Cardiac muscle cell (in vitro differentiated cells and primary cell): ENCODE measurements around the gene SLC24A3. TPM values are rescaled to one million over a fixed set of nuclear protein-coding genes. Genes with fewer than 3 reads are reported as not detected.

Experiments used
- DNase-seq, 2 donors: peaks; one replicate each; pipeline versions ENCODE4 v3.0.0 to v3.0.0-alpha.2; 2010 to 2017; ENCODE audit warnings: low read depth in 1 of 2, low spot score in 1 of 2
- H3K27ac ChIP-seq: fragments of 200-600 bp; sonication (generic); 2 replicates; pipeline ENCODE4 v1.5.1; 2016
- H3K27me3 ChIP-seq: fragments of 200-600 bp; sonication (generic); 2 replicates; pipeline ENCODE4 v1.6.0; 2016; ENCODE audit warnings: control low read depth
- H3K36me3 ChIP-seq: fragments of 200-600 bp; sonication (generic); 2 replicates; pipeline ENCODE4 v1.5.1; 2016; ENCODE audit warnings: control low read depth
- H3K4me1 ChIP-seq: fragments of 200-600 bp; sonication (generic); 2 replicates; pipeline ENCODE4 v1.8.1; 2017; ENCODE audit warnings: low read depth, mild to moderate bottlenecking, mixed run types
- H3K4me3 ChIP-seq: fragments of 200-600 bp; sonication (generic); 2 replicates; pipeline ENCODE4 v1.5.1; 2016; ENCODE audit warnings: mild to moderate bottlenecking
- H3K9me3 ChIP-seq: fragments of 200-600 bp; sonication (generic); 2 replicates; pipeline ENCODE4 v1.5.1; 2017; ENCODE audit warnings: low read depth, mild to moderate bottlenecking, control low read depth
- CTCF ChIP-seq: IDR thresholded peaks from 2 replicates; pipeline ENCODE4 v1.5.1; 2012; ENCODE audit warnings: low read depth, mild to moderate bottlenecking, low read length
- polyA plus RNA-seq: library from polyadenylated mRNA; unstranded; fragments of >200 nt; fragmentation: Nextera tagmentation; extraction: Ambion mirVana; gene quantifications from 2 replicates; pipeline ENCODE4 v1.2.1, GENCODE V29; 2016
- total RNA-seq: library from RNA; depleted of rRNA; stranded (reverse); fragments of >200 nt; gene quantifications from 2 replicates; pipeline ENCODE4 v1.2.3, GENCODE V29; 2016

Gene SLC24A3
- total and polyA plus RNA-seq, 2 experiments from 2014 or later: 1.6 to 1.7 TPM

- peaks cover 11% of the 10 kb centered on the region for H3K4me1 ChIP-seq
- H3K27me3 ChIP-seq: no peaks in the 10 kb centered on the region
- TF ChIP-seq CTCF: no peak
- no peaks in the 10 kb centered on the region for H3K9me3 ChIP-seq
- H3K27ac ChIP-seq: no peak overlapping the region
- no peak for DNase-seq
- no peak overlapping the region for H3K4me3 ChIP-seq
- no peaks in the 10 kb centered on the region for H3K36me3 ChIP-seq
Measured at GRCh38 chr20:19491241-19491640, 278.8 kb downstream of the SLC24A3 start.

GRCh38 chr20:19492116-19492515 lies 279.7 kb downstream of the SLC24A3 start:
- no peak for DNase-seq
- Histone ChIP-seq H3K4me1 (peaks cover 2% of the 10 kb centered on the region), H3K4me3 (no peak overlapping the region), H3K27ac (no peak overlapping the region), H3K9me3 (no peaks in the 10 kb centered on the region), H3K36me3 (no peaks in the 10 kb centered on the region), H3K27me3 (no peaks in the 10 kb centered on the region)
- TF ChIP-seq CTCF: no peak

- no peaks in the 10 kb centered on the region for H3K9me3 ChIP-seq
- no peak for DNase-seq
- no peaks in the 10 kb centered on the region for H3K36me3 ChIP-seq
Measured at GRCh38 chr20:19492687-19493336, 280.4 kb downstream of the SLC24A3 start.

GRCh38 chr20:19493794-19494495 lies 281.5 kb downstream of the SLC24A3 start:
- H3K27ac ChIP-seq: no peak overlapping the region
- H3K36me3 ChIP-seq: no peaks in the 10 kb centered on the region
- no peak overlapping the region for H3K4me3 ChIP-seq
- no peaks in the 10 kb centered on the region for H3K27me3 ChIP-seq
- no peak for TF ChIP-seq CTCF
- H3K9me3 ChIP-seq: no peaks in the 10 kb centered on the region
- no peak for DNase-seq
- H3K4me1 ChIP-seq: no peaks in the 10 kb centered on the region

More at GRCh38 chr20:19492687-19493336, 280.4 kb downstream of the SLC24A3 start:
- no peaks in the 10 kb centered on the region for H3K4me1 ChIP-seq
- no peak overlapping the region for H3K4me3 ChIP-seq
- H3K27me3 ChIP-seq: no peaks in the 10 kb centered on the region
- TF ChIP-seq CTCF: no peak
- H3K27ac ChIP-seq: no peak overlapping the region

GRCh38 chr20:19495905-19496703 lies 283.7 kb downstream of the SLC24A3 start:
- Histone ChIP-seq H3K4me1 (no peaks in the 10 kb centered on the region), H3K27me3 (no peaks in the 10 kb centered on the region), H3K36me3 (no peaks in the 10 kb centered on the region), H3K9me3 (no peaks in the 10 kb centered on the region), H3K27ac (no peak overlapping the region), H3K4me3 (no peak overlapping the region)
- TF ChIP-seq CTCF: no peak
- DNase-seq: no peak
